Measurements from ENCODE around the gene RACGAP1.

- TF ChIP-seq CTCF (IDR thresholded peaks at IDR 0.05): no peak
- TF ChIP-seq POLR2A (IDR thresholded peaks at IDR 0.05): no peak
Observed at GRCh38 chr12:50040657-50041056, 15.4 kb upstream of the RACGAP1 start.
